ENCODE results near the gene EIF1AD. TPM values are rescaled to one million over a fixed set of nuclear protein-coding genes. Genes with fewer than 3 reads are reported as not detected.

EIF1AD gene
- total RNA-seq, 1 experiment from 2014 or later, result 45.8 TPM

- DNase-seq (ENCODE audit: low read depth), result no peak
Observed at GRCh38 chr11:66006134-66006890, 4.4 kb upstream of the EIF1AD start.

GRCh38 chr11:66004186-66004585, 2.2 kb upstream of the EIF1AD start:
- no peak for DNase-seq (ENCODE audit: low read depth)

GRCh38 chr11:66003291-66003690, 1.3 kb upstream of the EIF1AD start:
- no peak for DNase-seq (ENCODE audit: low read depth)

- no peak for DNase-seq (ENCODE audit: low read depth)
Observed at GRCh38 chr11:66002648-66003225, 780 bp upstream of the EIF1AD start.

- no peak for DNase-seq (ENCODE audit: low read depth)
Observed at GRCh38 chr11:65997286-65997685, 4.7 kb downstream of the EIF1AD start.

- no peak for DNase-seq (ENCODE audit: low read depth)
Observed at GRCh38 chr11:65992056-65992455, 9.9 kb downstream of the EIF1AD start.

GRCh38 chr11:65988791-65989592, 13.0 kb downstream of the EIF1AD start:
- peak; percentile 95 for DNase-seq (ENCODE audit: low read depth)

- DNase-seq (ENCODE audit: low read depth), result no peak
Observed at GRCh38 chr11:65987336-65987735, 14.6 kb downstream of the EIF1AD start.

- no peak for DNase-seq (ENCODE audit: low read depth)
Observed at GRCh38 chr11:65983589-65983987, 18.4 kb downstream of the EIF1AD start.

GRCh38 chr11:65982824-65983588, 19.0 kb downstream of the EIF1AD start:
- DNase-seq (ENCODE audit: low read depth), result no peak

- no peak for DNase-seq (ENCODE audit: low read depth)
Observed at GRCh38 chr11:65981972-65982823, 19.8 kb downstream of the EIF1AD start.

- DNase-seq (ENCODE audit: low read depth), result no peak
Observed at GRCh38 chr11:65981101-65981740, 20.7 kb downstream of the EIF1AD start.

GRCh38 chr11:65979261-65979759, 22.6 kb downstream of the EIF1AD start:
- DNase-seq (ENCODE audit: low read depth), result no peak

- no peak for DNase-seq (ENCODE audit: low read depth)
Observed at GRCh38 chr11:65978391-65979238, 23.3 kb downstream of the EIF1AD start.

GRCh38 chr11:65977621-65978390, 24.2 kb downstream of the EIF1AD start:
- no peak for DNase-seq (ENCODE audit: low read depth)

GRCh38 chr11:65976216-65977176, 25.5 kb downstream of the EIF1AD start:
- DNase-seq (ENCODE audit: low read depth), result no peak

GRCh38 chr11:65975771-65976170, 26.2 kb downstream of the EIF1AD start:
- no peak for DNase-seq (ENCODE audit: low read depth)

All from HT1080 (cell line).